CMK (cell line): ENCODE measurements around the gene KCNQ2.
A peak's percentile ranks its signal among the peaks of the same experiment; 100 is the strongest.

Source experiments
- DNase-seq: peaks from one replicate; pipeline ENCODE4 v3.0.0-alpha.2; 2010; ENCODE audit warnings: low read depth

The KCNQ2 gene

GRCh38 chr20:63434599-63435378 lies 37.7 kb downstream of the KCNQ2 start:
- DNase-seq, result peak; percentile 72

- no peak for DNase-seq
These were observed 38.5 kb downstream of the KCNQ2 start for GRCh38 chr20:63433756-63434531.

GRCh38 chr20:63433351-63433750 lies 39.1 kb downstream of the KCNQ2 start:
- no peak for DNase-seq

- no peak for DNase-seq
These were observed 39.7 kb downstream of the KCNQ2 start for GRCh38 chr20:63432577-63433325.

- DNase-seq, result no peak
These were observed 40.5 kb downstream of the KCNQ2 start for GRCh38 chr20:63431944-63432343.

GRCh38 chr20:63430891-63431290 lies 41.6 kb downstream of the KCNQ2 start:
- no peak for DNase-seq

GRCh38 chr20:63429992-63430391 lies 42.5 kb downstream of the KCNQ2 start:
- DNase-seq, result no peak

- DNase-seq, result no peak
These were observed 43.4 kb downstream of the KCNQ2 start for GRCh38 chr20:63428906-63429575.

GRCh38 chr20:63427724-63428330 lies 44.6 kb downstream of the KCNQ2 start:
- no peak for DNase-seq

GRCh38 chr20:63427206-63427605 lies 45.2 kb downstream of the KCNQ2 start:
- DNase-seq, result no peak

GRCh38 chr20:63425846-63426485 lies 46.5 kb downstream of the KCNQ2 start:
- DNase-seq, result no peak

- no peak for DNase-seq
These were observed 47.8 kb downstream of the KCNQ2 start for GRCh38 chr20:63424613-63425012.

- DNase-seq, result no peak
These were observed 48.7 kb downstream of the KCNQ2 start for GRCh38 chr20:63423751-63424150.

GRCh38 chr20:63422653-63423052 lies 49.8 kb downstream of the KCNQ2 start:
- no peak for DNase-seq

GRCh38 chr20:63421913-63422312 lies 50.5 kb downstream of the KCNQ2 start:
- no peak for DNase-seq

- no peak for DNase-seq
These were observed 51.3 kb downstream of the KCNQ2 start for GRCh38 chr20:63421094-63421692.

GRCh38 chr20:63420359-63421093 lies 51.9 kb downstream of the KCNQ2 start:
- DNase-seq, result no peak

GRCh38 chr20:63419299-63419698 lies 53.2 kb downstream of the KCNQ2 start:
- no peak for DNase-seq

- DNase-seq, result no peak
These were observed 53.8 kb downstream of the KCNQ2 start for GRCh38 chr20:63418617-63419016.

- DNase-seq, result no peak
These were observed 54.7 kb downstream of the KCNQ2 start for GRCh38 chr20:63417738-63418120.
